Inflammatory macrophage treated with lipopolysaccharide for 4 hours (primary cell): Measurements from ENCODE around the gene SMARCC1.

ENCODE experiments used
- DNase-seq: peaks from one replicate; pipeline ENCODE4 v3.0.0-alpha.2; 2020

Gene SMARCC1

GRCh38 chr3:47688488-47688887, 93.2 kb downstream of the SMARCC1 start:
- DNase-seq: no peak

GRCh38 chr3:47685037-47685436, 96.7 kb downstream of the SMARCC1 start:
- DNase-seq: no peak

GRCh38 chr3:47681016-47681415, 100.7 kb downstream of the SMARCC1 start:
- no peak for DNase-seq

- DNase-seq: no peak
Measured at GRCh38 chr3:47678446-47679338, 103.0 kb downstream of the SMARCC1 start.

- no peak for DNase-seq
Measured at GRCh38 chr3:47669026-47669749, 112.5 kb downstream of the SMARCC1 start.

GRCh38 chr3:47666118-47666517, 115.6 kb downstream of the SMARCC1 start:
- DNase-seq: no peak

GRCh38 chr3:47664519-47664918, 117.2 kb downstream of the SMARCC1 start:
- peak; percentile 18 for DNase-seq

GRCh38 chr3:47663630-47664240, 118.0 kb downstream of the SMARCC1 start:
- DNase-seq: peak; percentile 31

GRCh38 chr3:47661121-47661752, 120.5 kb downstream of the SMARCC1 start:
- no peak for DNase-seq

GRCh38 chr3:47658444-47658843, 123.2 kb downstream of the SMARCC1 start:
- DNase-seq: no peak

- no peak for DNase-seq
Measured at GRCh38 chr3:47652142-47652541, 129.6 kb downstream of the SMARCC1 start.

- no peak for DNase-seq
Measured at GRCh38 chr3:47650294-47650693, 131.4 kb downstream of the SMARCC1 start.

GRCh38 chr3:47647550-47647949, 134.1 kb downstream of the SMARCC1 start:
- no peak for DNase-seq

- no peak for DNase-seq
Measured at GRCh38 chr3:47646362-47646761, 135.3 kb downstream of the SMARCC1 start.

- no peak for DNase-seq
Measured at GRCh38 chr3:47645551-47645950, 136.1 kb downstream of the SMARCC1 start.

- no peak for DNase-seq
Measured at GRCh38 chr3:47643092-47643491, 138.6 kb downstream of the SMARCC1 start.

GRCh38 chr3:47641739-47642138, 140.0 kb downstream of the SMARCC1 start:
- DNase-seq: no peak

GRCh38 chr3:47636921-47637320, 144.8 kb downstream of the SMARCC1 start:
- no peak for DNase-seq

- DNase-seq: no peak
Measured at GRCh38 chr3:47636225-47636624, 145.5 kb downstream of the SMARCC1 start.

GRCh38 chr3:47635536-47635935, 146.2 kb downstream of the SMARCC1 start:
- DNase-seq: peak; percentile 60

GRCh38 chr3:47634996-47635395, 146.7 kb downstream of the SMARCC1 start:
- DNase-seq: peak; percentile 82

GRCh38 chr3:47630810-47631209, 150.9 kb downstream of the SMARCC1 start:
- DNase-seq: no peak

- DNase-seq: no peak
Measured at GRCh38 chr3:47629770-47630169, 151.9 kb downstream of the SMARCC1 start.
